GM19099 (cell line): Measurements from ENCODE around the gene GRB10.

Experiments used
- POLR2A ChIP-seq: IDR thresholded peaks from 3 replicates; pipeline ENCODE4 v1.6.1; 2011; ENCODE audit warnings: low read depth; ENCODE audit not compliant: insufficient read length; ENCODE audit errors: extremely low read depth

The GRB10 gene

GRCh38 chr7:50743893-50744292, 38.8 kb downstream of the GRB10 start:
- no peak for TF ChIP-seq POLR2A

- TF ChIP-seq POLR2A = no peak
These were observed 39.7 kb downstream of the GRB10 start for GRCh38 chr7:50743016-50743415.

DNA sequence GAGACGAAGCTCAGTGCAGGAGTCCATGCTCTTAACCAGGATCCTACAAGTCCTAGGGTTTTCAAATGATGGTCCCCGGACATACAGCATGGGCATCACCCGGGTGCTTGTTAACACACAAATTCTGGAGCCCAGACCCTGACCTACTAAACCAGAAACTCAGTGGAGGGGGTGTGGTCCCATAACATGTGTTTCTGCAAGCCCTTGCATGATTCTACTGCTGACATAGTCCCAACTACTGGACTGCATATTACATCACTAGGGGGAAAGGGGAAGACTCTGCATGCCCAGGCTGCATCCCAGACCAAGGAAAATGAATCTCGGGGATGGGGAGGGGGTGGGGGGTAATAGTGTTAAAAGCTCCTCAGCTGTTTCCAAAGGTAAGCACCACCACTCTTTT, 40.3 kb downstream of the GRB10 start:
- no peak for TF ChIP-seq POLR2A

GRCh38 chr7:50739744-50740435, 42.8 kb downstream of the GRB10 start:
- no peak for TF ChIP-seq POLR2A

DNA sequence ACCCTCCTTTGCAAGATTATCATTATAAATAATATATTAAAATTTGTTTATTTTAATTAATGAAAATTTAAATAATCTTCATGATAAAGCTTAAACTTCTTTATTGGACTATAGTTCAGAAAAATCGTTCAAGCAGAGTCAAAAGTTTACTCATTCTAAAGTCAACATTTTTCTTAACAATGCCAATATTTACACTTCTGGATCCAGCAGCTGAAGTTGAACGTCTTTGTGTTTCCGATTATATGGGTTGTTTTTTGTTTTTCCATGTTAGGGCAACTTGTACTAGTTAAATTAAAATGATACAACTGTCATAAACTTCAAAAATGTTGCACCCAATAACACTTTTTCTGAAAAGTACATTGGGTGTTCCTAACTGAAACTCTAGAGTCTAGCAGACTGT, 43.8 kb downstream of the GRB10 start:
- TF ChIP-seq POLR2A = no peak

DNA sequence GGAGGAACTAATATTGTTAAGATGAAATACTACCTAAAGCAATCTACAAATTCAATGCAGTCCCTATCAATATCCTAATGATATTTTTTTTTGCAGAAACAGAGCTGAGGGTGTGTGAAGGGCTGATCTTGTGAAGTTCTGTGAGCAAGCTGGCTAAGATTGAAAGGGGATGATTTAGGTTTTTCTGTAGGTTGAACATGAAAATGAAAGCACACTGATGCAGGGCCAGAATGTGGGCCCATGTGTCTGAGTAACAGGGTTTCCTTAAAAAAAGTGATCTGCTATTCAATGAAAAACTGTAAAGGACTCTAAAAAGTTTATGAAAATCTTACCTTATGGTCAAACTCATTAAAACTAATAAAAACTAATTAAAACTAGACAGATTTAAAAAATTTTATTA, 47.4 kb downstream of the GRB10 start:
- TF ChIP-seq POLR2A = no peak

DNA sequence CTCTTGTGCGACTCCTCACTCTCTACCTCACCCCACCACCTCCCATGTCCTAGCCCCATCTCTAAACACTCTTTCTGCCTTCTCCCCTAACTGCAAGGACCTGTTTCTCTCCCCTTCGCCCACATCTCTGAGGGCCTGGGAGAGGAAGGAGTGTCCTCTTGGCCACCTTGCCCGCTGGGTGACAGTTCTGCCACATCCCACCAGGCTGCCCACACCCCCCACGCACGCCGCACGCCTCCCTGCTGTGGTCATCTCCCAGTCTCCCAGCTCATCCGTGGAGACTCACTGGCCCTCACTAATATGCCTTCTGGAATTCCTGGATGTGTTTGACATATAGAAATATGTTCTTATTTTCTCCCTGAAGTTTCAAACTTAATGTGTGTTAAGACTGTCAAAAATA, 48.5 kb downstream of the GRB10 start:
- no peak for TF ChIP-seq POLR2A

DNA sequence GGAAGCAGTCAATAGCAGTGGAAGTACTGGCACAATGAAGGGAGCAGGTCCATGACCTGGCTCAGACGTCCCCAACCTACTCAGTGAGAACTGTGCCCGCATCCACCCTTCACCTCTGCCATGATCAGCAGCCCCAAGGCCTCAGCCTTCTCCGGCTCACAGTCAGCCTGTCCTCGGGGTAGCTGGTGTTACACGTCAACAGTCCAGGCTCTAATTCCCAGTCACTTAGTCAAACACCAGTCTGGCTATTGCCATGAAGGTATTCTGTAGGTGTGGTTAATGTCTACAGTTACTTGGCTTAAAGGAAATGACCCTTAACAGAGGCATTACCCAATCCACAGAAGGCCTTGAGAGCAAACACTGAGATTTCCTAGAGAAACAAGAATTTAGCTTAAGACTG, 49.1 kb downstream of the GRB10 start:
- TF ChIP-seq POLR2A = no peak

- TF ChIP-seq POLR2A = no peak
These were observed 50.8 kb downstream of the GRB10 start for GRCh38 chr7:50731703-50732582.

DNA sequence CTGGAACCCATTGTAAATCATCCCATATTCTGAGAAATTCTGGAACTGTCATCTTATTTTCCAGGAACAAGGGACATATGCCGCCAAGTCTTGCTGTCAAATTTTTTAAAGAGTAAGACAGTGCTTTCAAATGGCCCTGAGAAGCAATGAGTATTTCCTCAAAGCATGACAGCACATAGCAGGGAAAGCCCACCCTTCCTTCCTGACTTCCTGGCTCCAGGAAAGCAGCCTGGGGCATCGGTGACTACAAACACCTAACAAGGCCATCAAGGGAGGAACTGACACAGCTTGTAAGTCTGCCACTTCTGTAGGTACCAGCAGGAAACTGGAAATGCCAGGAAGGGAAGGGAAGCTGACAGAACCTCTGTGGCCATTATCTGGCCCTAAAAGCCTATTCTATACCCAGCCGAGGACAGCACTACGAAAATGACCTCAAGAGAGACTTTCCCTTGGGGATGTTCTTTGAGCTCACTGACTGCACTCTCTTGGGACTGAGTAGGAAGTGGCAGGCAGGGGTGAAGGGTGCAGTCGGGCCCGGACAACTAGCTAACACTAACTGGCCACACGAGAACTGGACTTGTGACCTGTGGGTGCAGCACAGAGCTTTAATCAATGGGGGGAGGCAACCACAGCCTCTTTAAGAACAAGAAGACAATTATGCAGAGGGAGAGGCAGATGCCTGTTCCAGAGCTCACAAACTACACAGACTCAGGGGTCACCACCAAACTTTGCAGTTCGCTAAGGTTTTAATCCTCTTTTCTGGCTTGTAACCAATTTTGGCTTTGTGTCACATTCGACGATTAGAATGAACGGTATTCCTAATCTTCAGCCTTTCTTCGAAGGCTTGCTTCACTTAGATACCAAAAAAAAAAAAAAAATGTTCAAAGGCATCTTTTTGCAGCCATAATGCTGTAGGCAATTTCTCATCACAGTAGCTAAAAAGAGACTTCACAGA, 52.0 kb downstream of the GRB10 start:
- no peak for TF ChIP-seq POLR2A

DNA sequence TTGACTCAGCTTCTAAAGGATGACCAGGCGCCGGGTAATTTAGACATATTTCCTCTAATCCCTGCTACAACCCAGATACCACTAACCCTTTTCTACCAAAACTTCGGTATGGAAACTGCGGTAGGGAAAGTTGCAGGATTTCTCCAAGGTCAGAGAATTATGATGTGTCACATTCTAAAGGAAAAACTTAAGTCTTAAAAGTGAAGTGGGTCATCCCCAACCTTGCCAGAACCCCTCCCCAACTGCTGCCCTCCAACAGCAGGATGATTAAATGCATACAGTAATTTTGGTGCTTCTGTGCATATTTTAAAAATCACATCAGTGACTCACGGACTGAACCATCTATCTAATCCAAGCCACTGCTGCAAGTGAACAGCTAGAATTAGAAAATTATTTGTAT, 52.7 kb downstream of the GRB10 start:
- no peak for TF ChIP-seq POLR2A

- TF ChIP-seq POLR2A = no peak
These were observed 54.5 kb downstream of the GRB10 start for GRCh38 chr7:50728184-50728583.

- no peak for TF ChIP-seq POLR2A
These were observed 55.0 kb downstream of the GRB10 start for GRCh38 chr7:50727711-50728110.

GRCh38 chr7:50727072-50727471, 55.6 kb downstream of the GRB10 start:
- TF ChIP-seq POLR2A = no peak

- TF ChIP-seq POLR2A = no peak
These were observed 56.9 kb downstream of the GRB10 start for GRCh38 chr7:50725774-50726173.

- TF ChIP-seq POLR2A = no peak
These were observed 57.9 kb downstream of the GRB10 start for GRCh38 chr7:50724526-50725520.
